Stimulated activated CD4-positive, alpha-beta T cell treated with anti-CD3 and anti-CD28 coated beads, Interleukin-1b, Interleukin-23, amount 100 ng/mL, for 48 hours (primary cell): ENCODE data around the gene MYBPC2.
"Not testable (repeated sequence)": the region's sequence is repeated elsewhere in the genome, so short reads cannot be mapped to it uniquely, and the experiment has no call there.

Experiments
- DNase-seq: peaks from one replicate; pipeline ENCODE4 v3.0.0-alpha.2; 2020

MYBPC2 gene

GRCh38 chr19:50432221-50433028 is at the start of gene MYBPC2:
MYBPC2 (plus strand) TSS chr19:50432892; CDS start chr19:50432954, 62 bp downstream.
- DNase-seq: no peak

GRCh38 chr19:50383001-50383851 is 49.5 kb upstream of the MYBPC2 start:
- DNase-seq: no peak

GRCh38 chr19:50383852-50384684 is 48.6 kb upstream of the MYBPC2 start, which contains the start of gene POLD1:
POLD1 (plus strand) TSS chr19:50384347; CDS start chr19:50398852, 14,505 bp downstream.
- peak; percentile 99 for DNase-seq

- no peak for DNase-seq
These were observed 47.8 kb upstream of the MYBPC2 start for GRCh38 chr19:50384685-50385535.

- DNase-seq: no peak
These were observed 45.4 kb upstream of the MYBPC2 start for GRCh38 chr19:50387176-50387867.

- no peak for DNase-seq
These were observed 44.8 kb upstream of the MYBPC2 start for GRCh38 chr19:50387868-50388245.

- not testable (repeated sequence) for DNase-seq
These were observed 42.4 kb upstream of the MYBPC2 start for GRCh38 chr19:50390295-50390694.

- not testable (repeated sequence) for DNase-seq
These were observed 41.7 kb upstream of the MYBPC2 start for GRCh38 chr19:50390952-50391351.

GRCh38 chr19:50392759-50393158 is 39.9 kb upstream of the MYBPC2 start:
- no peak for DNase-seq

- no peak for DNase-seq
These were observed 39.1 kb upstream of the MYBPC2 start for GRCh38 chr19:50393589-50393988.

GRCh38 chr19:50394017-50394416 is 38.7 kb upstream of the MYBPC2 start:
- DNase-seq: no peak

- no peak for DNase-seq
These were observed 33.9 kb upstream of the MYBPC2 start for GRCh38 chr19:50398675-50399367.

- no peak for DNase-seq
These were observed 33.3 kb upstream of the MYBPC2 start for GRCh38 chr19:50399368-50399745.

GRCh38 chr19:50401605-50402450 is 30.9 kb upstream of the MYBPC2 start:
- no peak for DNase-seq

GRCh38 chr19:50402544-50403301 is 30.0 kb upstream of the MYBPC2 start:
- no peak for DNase-seq

- DNase-seq: no peak
These were observed 26.4 kb upstream of the MYBPC2 start for GRCh38 chr19:50406156-50406820.

- no peak for DNase-seq
These were observed 25.9 kb upstream of the MYBPC2 start for GRCh38 chr19:50406829-50407228.

GRCh38 chr19:50409347-50409746 is 23.3 kb upstream of the MYBPC2 start:
- no peak for DNase-seq
